GM19328 (cell line): ENCODE results near the gene MYH9.
"Not testable (repeated sequence)": the region's sequence is repeated elsewhere in the genome, so short reads cannot be mapped to it uniquely, and the experiment has no call there.

Source experiments
- ATAC-seq: cut with Tn5 transposase; IDR thresholded peaks from one replicate; pipeline ENCODE4 v1.9.1; 2021; ENCODE audit warnings: mild to moderate bottlenecking, moderate library complexity; ENCODE audit not compliant: unreplicated experiment

MYH9 gene

GRCh38 chr22:36415415-36416168 lies 27.8 kb upstream of the MYH9 start:
- no peak for ATAC-seq

DNA sequence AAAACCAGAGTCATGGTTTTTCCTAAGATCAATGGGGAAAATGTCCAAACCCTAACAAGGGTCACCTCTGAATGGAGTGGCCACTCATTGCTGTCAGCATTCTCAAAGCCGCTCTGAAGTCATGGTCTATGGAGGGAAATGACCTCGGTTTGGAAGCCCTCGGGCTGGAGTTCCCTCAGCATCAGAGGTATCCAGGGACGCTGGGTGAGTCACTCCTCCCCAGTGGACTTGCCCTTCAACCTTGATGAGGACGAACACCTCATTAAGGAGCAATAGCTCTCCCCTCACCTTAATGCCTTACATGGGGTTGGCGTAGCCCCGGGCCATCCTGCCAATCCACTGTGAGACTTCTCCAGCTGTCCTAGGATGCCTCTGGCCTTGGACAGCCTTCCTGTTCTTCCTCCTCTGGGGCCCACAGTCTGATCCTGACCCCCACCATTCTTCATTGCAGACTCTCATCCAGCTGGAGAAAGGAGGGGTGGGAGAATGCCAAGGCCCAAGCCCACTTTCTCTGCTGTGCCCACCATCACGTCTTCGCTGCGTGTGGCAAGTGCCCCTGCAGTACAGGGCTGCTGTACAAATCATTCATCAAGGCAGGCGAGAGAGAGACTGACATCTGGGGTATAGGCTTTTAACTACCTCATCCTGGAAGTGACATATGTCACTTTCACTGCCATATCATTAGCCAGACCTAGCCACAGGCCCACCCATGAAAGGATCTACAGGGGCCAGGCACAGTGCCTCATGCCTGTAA lies 25.4 kb upstream of the MYH9 start:
- no peak for ATAC-seq

- ATAC-seq: no peak
Measured at GRCh38 chr22:36411589-36412258, 24.0 kb upstream of the MYH9 start.

DNA sequence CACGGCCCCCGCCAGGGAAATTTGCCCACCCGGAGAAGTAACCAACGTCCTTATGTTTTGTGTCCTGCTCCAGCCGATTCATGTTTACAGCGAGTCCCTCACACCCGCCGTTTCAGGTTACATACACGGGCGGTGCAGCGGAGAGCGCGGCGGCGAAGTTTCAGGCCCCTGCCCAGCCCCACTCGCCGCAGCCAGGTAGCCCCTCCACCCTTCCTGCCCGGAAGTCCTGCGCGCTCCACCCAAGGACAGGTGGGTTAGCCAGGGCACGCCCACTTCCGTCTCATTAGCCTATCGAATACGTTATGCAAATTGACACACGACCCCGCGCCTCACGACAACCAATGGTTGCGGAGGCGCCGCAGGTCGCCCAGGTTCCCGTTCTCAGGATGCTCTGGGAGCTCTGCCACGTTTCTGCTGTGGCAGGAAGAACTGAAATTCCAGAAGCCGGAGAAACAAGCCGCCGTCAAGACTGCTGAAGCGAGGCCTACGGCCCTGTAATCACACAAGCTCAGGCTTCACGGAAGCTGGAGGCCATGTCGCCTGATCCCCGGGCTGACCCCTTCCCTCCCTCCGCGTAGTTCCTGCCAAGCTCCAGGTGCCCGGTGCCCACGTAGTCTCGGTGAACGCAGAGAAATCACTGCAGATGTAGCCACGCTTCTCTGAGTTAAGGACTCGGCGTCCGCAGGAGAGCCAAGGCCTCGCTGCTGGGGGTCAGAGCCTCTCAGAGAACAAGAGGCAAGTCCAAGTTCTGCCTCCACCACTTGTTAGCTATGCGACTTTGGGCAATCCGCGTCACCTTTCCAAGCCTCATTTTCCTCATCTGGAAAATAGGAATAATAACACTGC lies 22.4 kb upstream of the MYH9 start:
- peak; percentile 60 for ATAC-seq

- not testable (repeated sequence) for ATAC-seq
Measured at GRCh38 chr22:36409554-36409910, 21.8 kb upstream of the MYH9 start.

DNA sequence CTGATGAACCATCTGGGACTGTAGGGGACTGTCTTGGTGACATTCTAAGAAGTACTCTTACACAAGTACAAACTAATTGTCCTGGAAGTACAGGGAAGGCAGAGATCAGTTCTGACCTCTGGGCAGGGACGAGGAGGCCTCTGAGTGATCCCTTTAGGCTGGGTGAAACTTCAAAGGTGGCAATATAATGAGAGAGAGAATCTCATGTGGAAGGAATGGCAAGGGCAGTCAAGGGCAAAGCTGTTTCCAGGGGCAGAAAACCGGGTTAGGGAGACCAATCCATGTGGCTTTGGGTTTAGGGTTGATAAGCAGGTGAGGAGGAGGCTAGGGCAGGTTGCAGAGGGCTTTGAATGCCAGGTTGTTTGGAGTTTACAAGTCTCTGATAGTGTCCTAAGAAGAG lies 21.3 kb upstream of the MYH9 start:
- ATAC-seq: no peak

DNA sequence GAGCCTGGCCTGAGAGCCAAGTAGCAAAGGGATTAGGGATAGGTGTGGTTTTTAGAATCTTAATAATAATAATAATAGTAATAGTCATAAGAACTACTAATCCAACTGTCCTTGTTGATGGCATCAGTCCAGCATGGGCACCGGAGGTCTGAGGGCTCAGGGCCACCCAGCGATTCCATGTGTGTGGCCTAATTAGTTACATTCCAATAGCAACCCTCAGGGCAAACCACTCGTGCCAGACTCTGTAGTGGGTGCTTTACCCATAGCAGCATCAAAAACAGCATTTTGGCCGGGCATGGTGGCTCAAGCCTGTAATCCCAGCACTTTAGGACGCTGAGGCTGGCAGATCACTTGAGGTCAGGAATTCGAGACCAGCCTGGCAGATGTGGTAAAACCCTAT lies 19.0 kb upstream of the MYH9 start:
- ATAC-seq: no peak

- no peak for ATAC-seq
Measured at GRCh38 chr22:36405671-36406538, 18.1 kb upstream of the MYH9 start.

GRCh38 chr22:36405221-36405661 lies 17.5 kb upstream of the MYH9 start:
- no peak for ATAC-seq

- ATAC-seq: no peak
Measured at GRCh38 chr22:36404446-36404845, 16.7 kb upstream of the MYH9 start.

DNA sequence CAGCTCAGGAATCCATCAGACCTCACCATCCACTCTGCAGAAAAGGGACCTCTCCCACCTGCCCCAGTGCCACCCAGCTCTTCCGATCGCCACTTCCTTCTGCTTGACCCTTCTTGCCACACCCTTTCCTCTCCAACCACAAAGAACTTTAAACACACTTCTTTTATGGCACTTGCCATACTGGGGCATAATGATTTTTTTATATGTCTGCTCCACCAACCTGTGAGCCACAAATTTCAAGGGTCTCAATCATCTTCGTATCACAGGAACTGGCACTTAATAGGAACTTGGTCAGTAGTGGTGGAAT lies 11.7 kb upstream of the MYH9 start:
- no peak for ATAC-seq

- ATAC-seq: no peak
Measured at GRCh38 chr22:36398601-36399471, 11.1 kb upstream of the MYH9 start.

DNA sequence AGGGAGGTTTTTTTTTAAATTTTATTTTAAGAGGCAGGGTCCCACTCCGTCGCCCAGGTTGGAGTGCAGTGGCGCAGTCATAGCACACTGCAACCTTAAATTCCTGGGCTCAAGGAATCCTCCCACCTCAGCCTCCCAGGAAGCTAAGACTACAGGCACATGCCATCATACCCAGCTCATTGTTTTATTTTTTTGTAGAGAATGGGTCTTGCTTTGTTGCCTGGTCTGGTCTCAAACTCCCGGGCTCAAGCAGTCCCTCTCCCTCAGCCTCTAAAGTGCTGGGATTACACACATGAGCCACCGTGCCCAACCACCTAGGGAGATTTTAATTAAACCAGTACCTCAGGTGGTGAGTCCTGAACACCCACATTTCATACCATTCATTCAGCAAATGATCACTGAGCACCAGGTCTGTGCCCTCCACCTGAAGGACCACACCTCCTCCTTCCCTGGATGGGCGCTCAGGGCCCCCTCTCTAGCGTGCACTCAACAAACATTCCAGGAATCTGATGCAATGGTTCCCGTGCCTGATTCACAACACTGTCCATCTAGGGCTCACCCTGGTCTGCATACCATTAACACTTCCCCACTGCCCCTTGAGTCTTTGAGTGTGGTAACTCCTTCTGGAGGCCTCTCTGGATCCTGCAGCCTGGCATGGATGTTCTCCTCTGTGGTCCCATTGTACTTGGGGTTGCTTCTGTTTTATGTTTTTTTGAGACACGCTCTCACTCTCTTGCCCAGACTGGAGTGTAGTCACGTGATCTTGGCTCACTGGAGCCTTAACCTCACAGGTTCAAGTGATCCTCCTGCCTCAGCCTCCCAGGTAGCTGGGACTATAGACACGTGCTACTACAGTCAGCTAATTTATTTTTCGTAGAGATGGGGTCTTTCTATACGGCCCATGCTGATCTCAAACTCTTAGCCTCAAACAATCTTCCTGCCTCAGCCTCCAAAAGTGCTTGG lies 9.6 kb upstream of the MYH9 start:
- ATAC-seq: no peak

- ATAC-seq: no peak
Measured at GRCh38 chr22:36395915-36396314, 8.1 kb upstream of the MYH9 start.

- no peak for ATAC-seq
Measured at GRCh38 chr22:36395055-36395849, 7.5 kb upstream of the MYH9 start.

DNA sequence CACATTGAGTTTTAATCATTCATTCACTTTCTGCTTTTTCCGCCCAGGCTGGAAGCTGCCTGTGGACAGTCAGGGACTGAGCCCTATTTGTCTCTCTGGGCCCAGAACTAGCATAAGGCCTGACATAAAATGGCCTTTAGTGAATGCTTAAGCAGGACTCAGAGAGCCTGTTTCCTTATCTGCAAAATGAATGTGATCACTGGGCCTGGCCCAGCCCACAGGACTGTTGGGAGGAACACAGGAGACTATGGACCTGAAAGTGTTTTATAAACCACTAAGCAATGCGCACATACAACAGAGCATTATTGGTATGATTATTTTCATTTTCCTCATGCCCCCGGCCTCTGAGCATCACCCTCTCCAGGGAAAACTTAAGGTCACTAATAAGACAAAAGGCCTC lies 3.9 kb upstream of the MYH9 start:
- ATAC-seq: no peak

GRCh38 chr22:36389122-36389521 lies 1.4 kb upstream of the MYH9 start:
- not testable (repeated sequence) for ATAC-seq

DNA sequence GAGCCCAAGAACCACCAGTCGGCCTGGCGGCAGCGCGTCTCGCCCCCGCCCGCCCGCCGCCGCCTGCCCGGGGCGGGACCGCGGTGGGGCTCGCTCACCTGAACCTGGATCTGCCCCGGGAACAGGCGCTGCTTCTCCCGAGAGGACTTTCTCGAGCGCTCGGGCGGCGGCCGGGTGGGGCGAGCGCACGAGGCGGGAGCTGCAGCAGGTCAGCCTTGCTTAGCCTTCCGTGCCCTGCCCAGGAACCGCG lies 133 bp downstream of the MYH9 start:
- ATAC-seq: no peak
